SK-N-SH treated with all-trans-retinoic acid at 6 μM for 48 hours (cell line): ENCODE measurements around the gene EXOSC1.
A peak's percentile ranks its signal among the peaks of the same experiment; 100 is the strongest.

Experiments
- ATAC-seq: fragments of 200-7000 bp; cut with Tn5 transposase; 3 replicates; pipeline ENCODE4 v1.9.1; 2020; ENCODE audit warnings: mild to moderate bottlenecking, moderate library complexity
- ARNTL ChIP-seq: fragments of 450-650 bp; formaldehyde crosslinking; IDR thresholded peaks from 2 replicates; pipeline ENCODE4 v1.5.0; 2020; ENCODE audit warnings: low read depth, mild to moderate bottlenecking, moderate library complexity, borderline replicate concordance
- BACH2 ChIP-seq: fragments of 250-450 bp; sonication (Bioruptor Pico); IDR thresholded peaks from 2 replicates; pipeline ENCODE4 v1.9.0; 2021; ENCODE audit warnings: mild to moderate bottlenecking, borderline replicate concordance
- CSDC2 ChIP-seq: fragments of 250-450 bp; sonication (Bioruptor Pico); IDR thresholded peaks from 2 replicates; pipeline ENCODE4 v1.5.0; 2020; ENCODE audit warnings: mild to moderate bottlenecking, moderate library complexity
- ESRRG ChIP-seq: fragments of 250-450 bp; sonication (Bioruptor Pico); IDR thresholded peaks from 2 replicates; pipeline ENCODE4 v1.6.1; 2021; ENCODE audit warnings: mild to moderate bottlenecking
- GLIS3 ChIP-seq: fragments of 250-450 bp; sonication (Bioruptor Pico); IDR thresholded peaks from 2 replicates; pipeline ENCODE4 v1.5.0; 2020; ENCODE audit warnings: mild to moderate bottlenecking, moderate library complexity
- ISL1 ChIP-seq: fragments of 250-450 bp; sonication (Bioruptor Pico); IDR thresholded peaks from 2 replicates; pipeline ENCODE4 v2.1.2; 2022; ENCODE audit warnings: mild to moderate bottlenecking, moderate library complexity
- PPARA ChIP-seq: fragments of 250-450 bp; sonication (Bioruptor Pico); IDR thresholded peaks from 2 replicates; pipeline ENCODE4 v1.5.0; 2020; ENCODE audit warnings: mild to moderate bottlenecking, borderline replicate concordance
- TCF4 ChIP-seq: fragments of 250-450 bp; sonication (Bioruptor Pico); IDR thresholded peaks from 2 replicates; pipeline ENCODE4 v1.8.0; 2021; ENCODE audit warnings: mild to moderate bottlenecking, moderate library complexity, borderline replicate concordance
- ZFP30 ChIP-seq: fragments of 450-650 bp; formaldehyde crosslinking; IDR thresholded peaks from 2 replicates; pipeline ENCODE4 v1.5.0; 2022; ENCODE audit warnings: mild to moderate bottlenecking, moderate library complexity
- ZNF565 ChIP-seq: fragments of 450-650 bp; formaldehyde crosslinking; conservative IDR thresholded peaks from 2 replicates; pipeline ENCODE4 v1.5.0; 2020; ENCODE audit warnings: low read depth, mild to moderate bottlenecking, moderate library complexity
- ZNF8 ChIP-seq: fragments of 450-650 bp; formaldehyde crosslinking; IDR thresholded peaks from 2 replicates; pipeline ENCODE4 v1.5.0; 2020; ENCODE audit warnings: mild to moderate bottlenecking, moderate library complexity
- TF ChIP-seq, protein P1 (sequence below): fragments of 250-450 bp; sonication (Bioruptor Pico); IDR thresholded peaks from 2 replicates; pipeline ENCODE4 v1.5.1; 2020; ENCODE audit warnings: low read depth, mild to moderate bottlenecking, moderate library complexity
- TF ChIP-seq, protein P2 (sequence below): fragments of 250-450 bp; sonication (Bioruptor Pico); IDR thresholded peaks from 2 replicates; pipeline ENCODE4 v1.8.0; 2021; ENCODE audit warnings: low read depth, mild to moderate bottlenecking, moderate library complexity, borderline replicate concordance
- TF ChIP-seq, protein P3 (sequence below): fragments of 250-450 bp; sonication (Bioruptor Pico); IDR thresholded peaks from 2 replicates; pipeline ENCODE4 v1.5.1; 2021; ENCODE audit warnings: mild to moderate bottlenecking, moderate library complexity
- TF ChIP-seq, protein P4 (sequence below): fragments of 250-450 bp; sonication (Bioruptor Pico); IDR thresholded peaks from 2 replicates; pipeline ENCODE4 v1.8.0; 2020; ENCODE audit warnings: mild to moderate bottlenecking, moderate library complexity, borderline replicate concordance
- TF ChIP-seq, protein P5 (sequence below): fragments of 250-450 bp; sonication (Bioruptor Pico); IDR thresholded peaks from 2 replicates; pipeline ENCODE4 v1.5.0; 2020; ENCODE audit warnings: mild to moderate bottlenecking, moderate library complexity

Gene EXOSC1

DNA sequence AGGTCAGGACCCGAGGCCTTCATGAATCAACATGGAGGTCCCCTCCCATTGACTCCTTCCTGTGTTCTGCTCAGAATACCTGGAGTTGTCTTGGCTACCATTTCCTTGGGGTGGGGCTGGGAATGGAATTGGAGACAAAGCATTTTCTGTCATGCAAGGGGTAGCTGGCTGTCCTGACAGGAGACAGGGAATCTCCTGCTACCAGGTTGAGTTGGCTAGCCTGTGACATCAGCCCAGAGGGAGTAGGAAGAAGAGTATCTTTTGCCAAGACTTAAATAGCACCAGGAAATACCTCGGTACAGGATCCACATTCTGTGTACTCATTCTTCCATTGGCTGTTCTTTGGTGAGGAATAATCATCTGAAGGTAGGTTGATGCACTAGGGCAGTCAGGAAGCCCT, 5.0 kb upstream of the EXOSC1 start (continued):
- TF ChIP-seq, protein P1, sequence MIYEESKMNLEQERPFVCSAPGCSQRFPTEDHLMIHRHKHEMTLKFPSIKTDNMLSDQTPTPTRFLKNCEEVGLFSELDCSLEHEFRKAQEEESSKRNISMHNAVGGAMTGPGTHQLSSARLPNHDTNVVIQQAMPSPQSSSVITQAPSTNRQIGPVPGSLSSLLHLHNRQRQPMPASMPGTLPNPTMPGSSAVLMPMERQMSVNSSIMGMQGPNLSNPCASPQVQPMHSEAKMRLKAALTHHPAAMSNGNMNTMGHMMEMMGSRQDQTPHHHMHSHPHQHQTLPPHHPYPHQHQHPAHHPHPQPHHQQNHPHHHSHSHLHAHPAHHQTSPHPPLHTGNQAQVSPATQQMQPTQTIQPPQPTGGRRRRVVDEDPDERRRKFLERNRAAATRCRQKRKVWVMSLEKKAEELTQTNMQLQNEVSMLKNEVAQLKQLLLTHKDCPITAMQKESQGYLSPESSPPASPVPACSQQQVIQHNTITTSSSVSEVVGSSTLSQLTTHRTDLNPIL (CRISPR knock-in tag) = no peak
- TF ChIP-seq GLIS3 = no peak
- TF ChIP-seq ZNF8 (CRISPR knock-in tag) = no peak
- TF ChIP-seq, protein P2, sequence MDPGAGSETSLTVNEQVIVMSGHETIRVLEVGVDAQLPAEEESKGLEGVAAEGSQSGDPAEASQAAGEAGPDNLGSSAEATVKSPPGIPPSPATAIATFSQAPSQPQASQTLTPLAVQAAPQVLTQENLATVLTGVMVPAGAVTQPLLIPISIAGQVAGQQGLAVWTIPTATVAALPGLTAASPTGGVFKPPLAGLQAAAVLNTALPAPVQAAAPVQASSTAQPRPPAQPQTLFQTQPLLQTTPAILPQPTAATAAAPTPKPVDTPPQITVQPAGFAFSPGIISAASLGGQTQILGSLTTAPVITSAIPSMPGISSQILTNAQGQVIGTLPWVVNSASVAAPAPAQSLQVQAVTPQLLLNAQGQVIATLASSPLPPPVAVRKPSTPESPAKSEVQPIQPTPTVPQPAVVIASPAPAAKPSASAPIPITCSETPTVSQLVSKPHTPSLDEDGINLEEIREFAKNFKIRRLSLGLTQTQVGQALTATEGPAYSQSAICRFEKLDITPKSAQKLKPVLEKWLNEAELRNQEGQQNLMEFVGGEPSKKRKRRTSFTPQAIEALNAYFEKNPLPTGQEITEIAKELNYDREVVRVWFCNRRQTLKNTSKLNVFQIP (CRISPR knock-in tag) = no peak
- no peak for TF ChIP-seq TCF4 (CRISPR knock-in tag)
- no peak for TF ChIP-seq ISL1

DNA sequence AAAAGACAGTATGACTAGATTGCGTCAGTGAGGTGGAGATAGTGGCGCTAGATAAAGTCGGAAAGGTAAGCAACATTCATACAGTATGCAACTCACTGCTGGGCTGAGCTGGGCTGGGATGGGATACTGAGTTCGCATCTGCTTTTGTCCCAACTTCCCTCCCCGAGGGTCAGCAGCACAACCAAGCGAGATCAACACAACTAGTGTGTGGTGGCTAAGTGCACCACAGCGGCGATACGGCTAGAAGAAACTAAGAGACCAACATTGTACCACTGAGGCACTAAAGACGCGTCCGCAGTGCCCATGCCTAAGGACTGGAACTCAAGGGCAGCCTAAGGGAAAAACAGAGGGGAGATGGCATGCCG, 467 bp downstream of the EXOSC1 start:
- no peak for TF ChIP-seq ARNTL (CRISPR knock-in tag)
- no peak for TF ChIP-seq ZFP30 (CRISPR knock-in tag)
- no peak for TF ChIP-seq CSDC2 (CRISPR knock-in tag)
- no peak for TF ChIP-seq TCF4 (CRISPR knock-in tag)
- TF ChIP-seq ZNF565 = no peak
- TF ChIP-seq ZNF8 (CRISPR knock-in tag) = no peak
- no peak for TF ChIP-seq PPARA (CRISPR knock-in tag)
- TF ChIP-seq BACH2 (CRISPR knock-in tag) = no peak
- TF ChIP-seq, protein P1 (CRISPR knock-in tag) = no peak
- TF ChIP-seq ISL1 = no peak
- TF ChIP-seq, protein P3, sequence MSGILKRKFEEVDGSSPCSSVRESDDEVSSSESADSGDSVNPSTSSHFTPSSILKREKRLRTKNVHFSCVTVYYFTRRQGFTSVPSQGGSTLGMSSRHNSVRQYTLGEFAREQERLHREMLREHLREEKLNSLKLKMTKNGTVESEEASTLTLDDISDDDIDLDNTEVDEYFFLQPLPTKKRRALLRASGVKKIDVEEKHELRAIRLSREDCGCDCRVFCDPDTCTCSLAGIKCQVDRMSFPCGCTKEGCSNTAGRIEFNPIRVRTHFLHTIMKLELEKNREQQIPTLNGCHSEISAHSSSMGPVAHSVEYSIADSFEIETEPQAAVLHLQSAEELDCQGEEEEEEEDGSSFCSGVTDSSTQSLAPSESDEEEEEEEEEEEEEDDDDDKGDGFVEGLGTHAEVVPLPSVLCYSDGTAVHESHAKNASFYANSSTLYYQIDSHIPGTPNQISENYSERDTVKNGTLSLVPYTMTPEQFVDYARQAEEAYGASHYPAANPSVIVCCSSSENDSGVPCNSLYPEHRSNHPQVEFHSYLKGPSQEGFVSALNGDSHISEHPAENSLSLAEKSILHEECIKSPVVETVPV (CRISPR knock-in tag) = no peak
- TF ChIP-seq, protein P2 (CRISPR knock-in tag) = no peak
- TF ChIP-seq, protein P4, sequence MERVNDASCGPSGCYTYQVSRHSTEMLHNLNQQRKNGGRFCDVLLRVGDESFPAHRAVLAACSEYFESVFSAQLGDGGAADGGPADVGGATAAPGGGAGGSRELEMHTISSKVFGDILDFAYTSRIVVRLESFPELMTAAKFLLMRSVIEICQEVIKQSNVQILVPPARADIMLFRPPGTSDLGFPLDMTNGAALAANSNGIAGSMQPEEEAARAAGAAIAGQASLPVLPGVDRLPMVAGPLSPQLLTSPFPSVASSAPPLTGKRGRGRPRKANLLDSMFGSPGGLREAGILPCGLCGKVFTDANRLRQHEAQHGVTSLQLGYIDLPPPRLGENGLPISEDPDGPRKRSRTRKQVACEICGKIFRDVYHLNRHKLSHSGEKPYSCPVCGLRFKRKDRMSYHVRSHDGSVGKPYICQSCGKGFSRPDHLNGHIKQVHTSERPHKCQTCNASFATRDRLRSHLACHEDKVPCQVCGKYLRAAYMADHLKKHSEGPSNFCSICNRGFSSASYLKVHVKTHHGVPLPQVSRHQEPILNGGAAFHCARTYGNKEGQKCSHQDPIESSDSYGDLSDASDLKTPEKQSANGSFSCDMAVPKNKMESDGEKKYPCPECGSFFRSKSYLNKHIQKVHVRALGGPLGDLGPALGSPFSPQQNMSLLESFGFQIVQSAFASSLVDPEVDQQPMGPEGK (CRISPR knock-in tag) = no peak
- ATAC-seq = peak; percentile 7

DNA sequence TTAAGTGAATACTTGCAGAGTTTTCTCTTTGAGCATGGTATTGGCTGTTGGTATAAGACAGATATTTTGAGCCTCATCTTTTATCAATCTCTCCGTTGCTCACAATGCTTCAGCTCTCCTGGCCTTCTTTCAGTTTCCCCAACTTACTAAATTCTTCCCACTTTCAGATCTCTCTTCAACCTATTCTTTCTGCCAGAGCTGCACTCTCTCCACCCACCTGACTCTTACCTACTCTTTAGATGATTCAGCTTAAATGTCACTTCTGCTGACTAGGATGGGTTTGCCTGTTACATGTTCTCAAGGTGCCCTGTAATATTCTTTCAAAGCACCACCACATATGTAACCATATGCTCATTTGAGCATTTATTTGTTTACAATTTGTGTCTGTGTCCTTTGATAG, 1.6 kb downstream of the EXOSC1 start:
- TF ChIP-seq, protein P5, sequence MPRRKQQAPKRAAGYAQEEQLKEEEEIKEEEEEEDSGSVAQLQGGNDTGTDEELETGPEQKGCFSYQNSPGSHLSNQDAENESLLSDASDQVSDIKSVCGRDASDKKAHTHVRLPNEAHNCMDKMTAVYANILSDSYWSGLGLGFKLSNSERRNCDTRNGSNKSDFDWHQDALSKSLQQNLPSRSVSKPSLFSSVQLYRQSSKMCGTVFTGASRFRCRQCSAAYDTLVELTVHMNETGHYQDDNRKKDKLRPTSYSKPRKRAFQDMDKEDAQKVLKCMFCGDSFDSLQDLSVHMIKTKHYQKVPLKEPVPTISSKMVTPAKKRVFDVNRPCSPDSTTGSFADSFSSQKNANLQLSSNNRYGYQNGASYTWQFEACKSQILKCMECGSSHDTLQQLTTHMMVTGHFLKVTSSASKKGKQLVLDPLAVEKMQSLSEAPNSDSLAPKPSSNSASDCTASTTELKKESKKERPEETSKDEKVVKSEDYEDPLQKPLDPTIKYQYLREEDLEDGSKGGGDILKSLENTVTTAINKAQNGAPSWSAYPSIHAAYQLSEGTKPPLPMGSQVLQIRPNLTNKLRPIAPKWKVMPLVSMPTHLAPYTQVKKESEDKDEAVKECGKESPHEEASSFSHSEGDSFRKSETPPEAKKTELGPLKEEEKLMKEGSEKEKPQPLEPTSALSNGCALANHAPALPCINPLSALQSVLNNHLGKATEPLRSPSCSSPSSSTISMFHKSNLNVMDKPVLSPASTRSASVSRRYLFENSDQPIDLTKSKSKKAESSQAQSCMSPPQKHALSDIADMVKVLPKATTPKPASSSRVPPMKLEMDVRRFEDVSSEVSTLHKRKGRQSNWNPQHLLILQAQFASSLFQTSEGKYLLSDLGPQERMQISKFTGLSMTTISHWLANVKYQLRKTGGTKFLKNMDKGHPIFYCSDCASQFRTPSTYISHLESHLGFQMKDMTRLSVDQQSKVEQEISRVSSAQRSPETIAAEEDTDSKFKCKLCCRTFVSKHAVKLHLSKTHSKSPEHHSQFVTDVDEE = no peak
- TF ChIP-seq BACH2 (CRISPR knock-in tag) (no peak), ZNF8 (CRISPR knock-in tag) (no peak), GLIS3 (no peak), ESRRG (CRISPR knock-in tag) (no peak)
- TF ChIP-seq, protein P2 (CRISPR knock-in tag) = no peak
- no peak for ATAC-seq
